ENCODE measurements around the gene PPP4R1.

The PPP4R1 gene

GRCh38 chr18:9594823-9595596 is 19.3 kb downstream of the PPP4R1 start:
- in situ Hi-C loops (cut with MboI; ENCODE audit: low sequenced_read_pairs): no loop called here

- in situ Hi-C loops (cut with MboI; ENCODE audit: low sequenced_read_pairs): no loop called here
Observed at GRCh38 chr18:9587924-9588323, 26.4 kb downstream of the PPP4R1 start.

- in situ Hi-C loops (cut with MboI; ENCODE audit: low sequenced_read_pairs): no loop called here
Observed at GRCh38 chr18:9586814-9587213, 27.5 kb downstream of the PPP4R1 start.

GRCh38 chr18:9581667-9582066 is 32.7 kb downstream of the PPP4R1 start:
- in situ Hi-C loops (cut with MboI; ENCODE audit: low sequenced_read_pairs): no loop called here

GRCh38 chr18:9578306-9578705 is 36.1 kb downstream of the PPP4R1 start:
- in situ Hi-C loops (cut with MboI; ENCODE audit: low sequenced_read_pairs): no loop called here

- in situ Hi-C loops (cut with MboI; ENCODE audit: low sequenced_read_pairs): no loop called here
Observed at GRCh38 chr18:9577361-9577760, 37.0 kb downstream of the PPP4R1 start.

- in situ Hi-C loops (cut with MboI; ENCODE audit: low sequenced_read_pairs): no loop called here
Observed at GRCh38 chr18:9575558-9575957, 38.8 kb downstream of the PPP4R1 start.

- in situ Hi-C loops (cut with MboI; ENCODE audit: low sequenced_read_pairs): no loop called here
Observed at GRCh38 chr18:9574473-9575115, 39.8 kb downstream of the PPP4R1 start.

- in situ Hi-C loops (cut with MboI; ENCODE audit: low sequenced_read_pairs): no loop called here
Observed at GRCh38 chr18:9571546-9571945, 42.8 kb downstream of the PPP4R1 start.

GRCh38 chr18:9570255-9570654 is 44.1 kb downstream of the PPP4R1 start:
- in situ Hi-C loops (cut with MboI; ENCODE audit: low sequenced_read_pairs): no loop called here

- in situ Hi-C loops (cut with MboI; ENCODE audit: low sequenced_read_pairs): no loop called here
Observed at GRCh38 chr18:9569178-9569577, 45.2 kb downstream of the PPP4R1 start.

GRCh38 chr18:9568186-9568585 is 46.2 kb downstream of the PPP4R1 start:
- in situ Hi-C loops (cut with MboI; ENCODE audit: low sequenced_read_pairs): no loop called here

GRCh38 chr18:9565407-9565806 is 49.0 kb downstream of the PPP4R1 start:
- in situ Hi-C loops (cut with MboI; ENCODE audit: low sequenced_read_pairs): no loop called here

- in situ Hi-C loops (cut with MboI; ENCODE audit: low sequenced_read_pairs): no loop called here
Observed at GRCh38 chr18:9563331-9563730, 51.0 kb downstream of the PPP4R1 start.

GRCh38 chr18:9562584-9562983 is 51.8 kb downstream of the PPP4R1 start:
- in situ Hi-C loops (cut with MboI; ENCODE audit: low sequenced_read_pairs): no loop called here

GRCh38 chr18:9561759-9562158 is 52.6 kb downstream of the PPP4R1 start:
- in situ Hi-C loops (cut with MboI; ENCODE audit: low sequenced_read_pairs): no loop called here

GRCh38 chr18:9559253-9559652 is 55.1 kb downstream of the PPP4R1 start:
- in situ Hi-C loops (cut with MboI; ENCODE audit: low sequenced_read_pairs): no loop called here

- in situ Hi-C loops (cut with MboI; ENCODE audit: low sequenced_read_pairs): no loop called here
Observed at GRCh38 chr18:9558387-9559064, 55.8 kb downstream of the PPP4R1 start.

GRCh38 chr18:9557250-9557943 is 57.0 kb downstream of the PPP4R1 start:
- in situ Hi-C loops (cut with MboI; ENCODE audit: low sequenced_read_pairs): no loop called here

- in situ Hi-C loops (cut with MboI; ENCODE audit: low sequenced_read_pairs): no loop called here
Observed at GRCh38 chr18:9552616-9553015, 61.7 kb downstream of the PPP4R1 start.

- in situ Hi-C loops (cut with MboI; ENCODE audit: low sequenced_read_pairs): no loop called here
Observed at GRCh38 chr18:9552191-9552590, 62.2 kb downstream of the PPP4R1 start.
